GM18499 (cell line): ENCODE data around the gene TRMT112.
"Not testable (repeated sequence)": the region's sequence is repeated elsewhere in the genome, so short reads cannot be mapped to it uniquely, and the experiment has no call there.

Experiments
- ATAC-seq: cut with Tn5 transposase; IDR thresholded peaks from one replicate; pipeline ENCODE4 v1.9.1; 2021; ENCODE audit warnings: moderate number of reproducible peaks; ENCODE audit not compliant: insufficient read depth, unreplicated experiment

TRMT112 gene

DNA sequence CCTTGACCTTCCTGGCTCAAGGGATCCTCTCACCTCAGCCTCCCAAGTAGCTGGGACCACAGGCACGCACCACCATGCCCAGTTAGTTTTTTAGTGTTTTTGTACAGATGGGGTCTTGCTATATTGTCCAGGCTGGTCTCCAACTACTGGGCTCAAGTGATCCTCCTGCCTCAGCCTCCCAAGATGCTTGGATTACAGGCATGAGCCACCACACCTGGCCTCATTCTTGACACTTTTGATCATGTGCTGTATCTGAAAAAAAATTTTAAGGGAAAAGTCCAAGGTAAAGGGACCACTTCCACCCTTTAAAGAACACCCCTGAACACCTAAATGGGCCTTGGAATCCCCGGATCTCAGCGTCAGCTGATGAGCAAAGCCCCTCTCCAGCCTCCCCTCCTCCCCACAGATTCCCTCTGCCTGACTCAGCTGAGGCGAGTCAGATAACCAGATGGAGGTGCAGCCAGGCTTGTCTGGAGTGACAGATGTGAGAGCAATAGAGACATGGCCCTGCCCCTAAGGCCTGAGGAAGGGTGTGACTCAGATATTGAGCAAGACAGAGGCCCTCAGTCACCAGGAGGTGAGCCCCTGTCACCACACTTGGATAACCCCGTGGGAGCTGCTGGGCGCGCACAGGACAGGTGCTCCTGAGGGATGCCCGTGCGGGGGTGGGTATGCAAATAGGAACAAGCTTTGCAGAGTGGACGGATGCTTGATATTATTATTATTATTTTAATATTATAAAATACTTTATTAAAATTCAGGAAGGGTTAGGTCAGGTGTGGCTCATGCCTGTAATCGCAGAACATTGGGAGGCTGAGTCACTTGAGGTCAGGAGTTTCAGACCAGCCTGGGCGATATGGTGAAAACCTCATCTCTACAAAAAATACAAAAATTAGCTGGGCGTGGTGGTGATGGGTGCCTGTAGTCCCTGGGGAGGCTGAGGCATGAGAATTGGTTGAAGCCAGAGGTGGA is 17.7 kb upstream of the TRMT112 start:
- ATAC-seq, result peak; percentile 76

DNA sequence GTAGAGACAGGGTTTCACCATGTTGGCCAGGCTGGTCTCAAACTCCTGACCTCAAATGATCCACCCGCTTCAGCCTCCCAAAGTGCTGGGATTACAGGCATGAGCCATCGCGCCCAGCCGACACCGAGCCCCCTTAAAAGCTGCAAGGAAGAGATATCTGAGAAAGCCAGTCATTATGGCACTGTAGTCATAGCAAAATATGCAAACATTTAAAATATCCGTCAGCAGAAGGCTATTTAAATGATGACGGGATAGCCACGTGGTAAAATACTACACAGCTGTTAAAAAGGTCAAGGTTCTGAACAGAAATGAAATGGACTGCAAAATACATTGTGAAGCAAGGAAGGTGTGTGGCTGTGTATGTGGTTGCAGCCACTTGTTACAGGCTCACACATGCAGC is 16.2 kb upstream of the TRMT112 start:
- ATAC-seq, result no peak

DNA sequence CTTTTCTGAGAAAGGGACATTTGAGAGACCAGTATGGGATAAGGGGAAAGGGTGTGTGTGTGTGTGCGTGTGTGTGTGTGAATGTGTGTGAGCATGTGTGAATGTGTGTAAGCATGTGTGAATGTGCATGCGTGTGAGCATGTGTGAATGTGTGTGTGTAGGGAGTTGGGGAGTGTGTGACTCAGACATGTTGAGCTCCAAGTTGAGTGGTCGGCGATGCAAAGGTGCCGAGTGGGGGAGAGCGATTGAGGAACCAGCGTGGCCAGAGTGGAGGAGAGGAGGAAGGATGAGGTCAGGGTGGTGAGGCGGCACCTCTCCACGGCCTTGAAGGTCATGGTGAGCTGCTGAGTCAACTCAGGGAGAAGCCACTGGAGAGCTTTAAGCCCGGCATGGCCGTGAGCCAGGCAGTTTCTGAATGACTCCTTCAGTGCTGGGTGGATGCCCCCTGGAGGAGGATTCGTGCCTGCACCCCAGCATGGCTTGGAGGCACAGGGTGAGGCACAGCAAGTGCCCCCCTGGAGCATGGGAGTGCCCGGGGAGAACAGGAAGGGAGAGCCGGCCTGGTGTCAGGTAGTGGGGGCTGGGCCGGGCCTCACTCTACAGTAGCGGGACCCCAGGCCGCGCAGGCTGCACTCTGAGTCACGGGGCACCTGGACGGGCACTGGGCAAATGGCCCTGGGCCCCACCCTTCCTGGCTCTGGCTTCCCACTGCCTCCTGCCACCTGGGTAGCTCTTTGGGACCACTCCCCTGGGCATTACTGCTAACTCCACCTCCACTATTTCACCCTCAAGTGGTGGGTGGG is 14.4 kb upstream of the TRMT112 start:
- no peak for ATAC-seq

DNA sequence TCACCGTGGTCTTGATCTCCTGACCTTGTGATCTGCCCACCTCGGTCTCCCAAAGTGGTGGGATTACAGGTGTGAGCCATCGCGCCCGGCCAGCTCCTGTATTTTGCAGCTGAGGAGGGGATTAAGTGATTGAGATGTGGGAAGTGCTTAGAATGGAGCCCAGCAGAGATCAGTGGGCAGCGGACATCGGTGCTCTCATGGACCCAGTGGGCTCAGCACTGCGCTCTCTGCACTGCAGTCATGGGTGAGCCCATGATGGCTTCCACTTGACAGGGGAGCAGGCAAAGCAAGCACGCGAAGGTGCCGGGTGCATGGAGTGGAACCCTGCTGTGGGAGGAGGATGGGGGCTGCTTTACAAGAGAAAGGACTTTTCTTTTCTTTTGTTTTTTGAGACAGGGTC is 13.5 kb upstream of the TRMT112 start:
- no peak for ATAC-seq

DNA sequence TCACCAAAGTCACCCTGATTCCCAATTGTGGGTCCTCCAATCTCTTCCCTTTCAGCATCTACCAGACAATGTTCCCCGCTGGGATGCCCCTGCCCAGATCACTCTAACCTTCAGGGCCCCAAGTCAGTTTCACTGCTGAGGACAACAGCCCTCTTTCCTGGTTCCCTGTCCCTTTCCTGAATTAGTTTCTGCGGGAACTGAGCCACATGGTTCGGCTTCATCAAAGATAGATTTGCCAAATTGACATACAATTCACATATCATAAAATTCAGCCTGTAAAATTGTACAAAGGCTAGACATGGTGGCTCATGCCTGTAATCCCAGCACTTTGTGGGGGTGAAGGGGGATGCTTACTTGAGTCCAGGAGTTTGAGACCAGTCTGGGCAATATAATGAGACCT is 10.6 kb upstream of the TRMT112 start:
- no peak for ATAC-seq

DNA sequence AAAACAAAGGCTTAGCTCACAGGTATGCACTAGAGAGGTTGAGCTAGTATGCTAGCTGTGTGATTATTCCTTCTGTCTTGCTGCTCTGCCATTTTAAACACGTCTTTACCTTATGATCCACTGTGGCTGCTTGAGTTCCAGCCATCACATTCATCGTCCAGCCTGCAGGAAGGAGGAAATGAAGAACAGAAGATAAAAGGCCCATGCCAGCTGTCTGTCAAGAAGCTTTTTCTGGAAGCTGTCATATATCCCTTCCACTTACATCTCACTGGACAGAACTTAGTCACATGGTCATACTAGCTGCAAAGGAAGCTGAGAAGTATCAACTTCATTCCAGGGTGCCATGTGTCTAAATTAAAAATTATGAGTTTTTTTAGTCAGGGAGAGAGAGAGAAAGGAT is 10.0 kb upstream of the TRMT112 start:
- no peak for ATAC-seq

DNA sequence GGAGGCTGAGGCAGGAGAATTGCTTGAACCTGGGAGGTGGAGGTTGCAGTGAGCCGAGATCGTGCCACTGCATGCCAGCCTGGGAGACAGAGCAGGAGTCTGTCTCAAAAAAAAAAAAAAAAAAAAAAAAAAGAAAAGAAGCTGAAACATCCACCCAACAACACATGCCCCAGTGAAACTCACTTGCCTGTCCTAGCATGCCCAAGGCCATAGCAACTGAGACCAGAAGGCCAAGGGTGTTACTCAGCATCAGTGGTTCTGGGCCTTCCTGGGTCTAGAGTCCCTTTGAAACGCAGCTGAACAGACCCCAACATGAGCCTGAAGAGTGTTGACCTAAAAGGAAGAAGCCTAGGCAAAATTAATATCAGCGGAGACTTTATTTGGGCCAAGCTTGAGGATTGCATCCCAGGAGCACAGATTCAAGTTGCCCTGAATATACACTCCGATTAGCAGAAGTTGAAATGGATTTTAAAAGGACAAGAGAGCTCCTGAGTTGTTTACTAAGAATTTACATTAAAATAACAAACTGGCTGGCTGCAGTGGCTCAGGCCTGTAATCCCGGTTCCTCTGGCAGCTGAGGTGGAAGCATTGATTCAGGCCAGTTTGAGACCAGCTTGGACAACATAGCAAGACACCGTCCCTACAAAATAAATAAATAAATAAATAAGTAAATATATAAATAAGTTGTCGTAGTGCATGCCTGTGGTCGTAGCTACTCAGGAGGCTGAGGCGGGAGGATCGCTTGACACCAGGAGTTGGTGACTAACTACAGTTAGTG is 7.5 kb upstream of the TRMT112 start:
- ATAC-seq, result no peak

DNA sequence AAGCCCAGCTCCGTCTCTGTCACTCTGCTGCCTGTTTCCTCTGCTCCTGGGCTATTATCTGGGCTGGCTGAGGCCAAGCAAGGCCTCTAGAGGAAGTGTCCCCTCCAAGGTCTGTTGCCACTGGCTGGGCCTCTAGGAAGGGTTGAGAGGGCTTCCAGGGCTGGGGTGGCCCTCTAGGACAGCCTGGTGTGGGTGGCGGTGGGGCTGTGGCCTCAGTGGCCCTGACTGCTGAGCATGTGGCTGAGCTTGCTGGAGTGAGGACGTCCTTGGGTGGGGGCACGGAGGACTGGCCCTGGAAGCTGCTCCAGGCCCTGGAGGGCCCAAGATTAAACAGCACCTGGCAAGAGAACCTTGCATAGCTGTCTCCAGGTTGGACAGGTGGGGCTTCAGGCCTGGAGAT is 6.6 kb upstream of the TRMT112 start:
- ATAC-seq, result not testable (repeated sequence)

DNA sequence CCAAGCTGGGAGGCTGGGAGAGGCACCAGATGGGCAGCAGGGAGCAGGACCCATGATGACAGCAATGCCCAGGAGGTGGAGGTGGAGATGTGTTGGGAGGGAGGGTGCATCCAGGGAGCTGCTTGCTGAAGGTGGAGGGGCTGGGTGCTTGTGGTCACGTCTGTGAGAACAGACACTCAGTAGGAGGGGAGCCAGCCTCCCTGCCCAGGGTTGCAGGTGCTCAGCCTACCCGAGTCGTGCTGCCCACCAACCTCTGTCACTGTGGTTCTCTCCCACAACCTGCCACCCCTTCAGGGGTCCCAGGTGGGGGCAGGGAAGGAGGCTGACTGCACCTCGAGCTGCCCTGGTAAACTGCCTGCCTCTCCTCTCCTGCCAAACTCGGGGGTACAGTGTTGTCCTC is 6.0 kb upstream of the TRMT112 start:
- ATAC-seq, result no peak

DNA sequence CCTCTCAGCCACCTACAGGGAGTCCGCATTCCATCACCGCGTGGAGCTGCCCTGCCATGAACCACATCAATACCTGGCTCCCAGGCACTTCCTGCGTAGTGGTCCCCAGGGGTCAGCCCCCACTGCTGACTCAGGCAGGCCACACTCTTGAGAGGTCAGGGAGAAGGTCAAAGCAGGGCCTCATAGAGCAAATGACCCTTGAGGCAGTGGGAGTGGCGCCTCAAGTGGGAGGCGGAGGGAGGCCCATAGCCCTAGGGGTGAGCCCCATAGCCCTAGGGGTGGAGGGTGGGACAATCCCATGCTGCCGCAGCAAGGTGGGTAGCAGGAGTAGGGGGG is 5.5 kb upstream of the TRMT112 start:
- ATAC-seq, result no peak

DNA sequence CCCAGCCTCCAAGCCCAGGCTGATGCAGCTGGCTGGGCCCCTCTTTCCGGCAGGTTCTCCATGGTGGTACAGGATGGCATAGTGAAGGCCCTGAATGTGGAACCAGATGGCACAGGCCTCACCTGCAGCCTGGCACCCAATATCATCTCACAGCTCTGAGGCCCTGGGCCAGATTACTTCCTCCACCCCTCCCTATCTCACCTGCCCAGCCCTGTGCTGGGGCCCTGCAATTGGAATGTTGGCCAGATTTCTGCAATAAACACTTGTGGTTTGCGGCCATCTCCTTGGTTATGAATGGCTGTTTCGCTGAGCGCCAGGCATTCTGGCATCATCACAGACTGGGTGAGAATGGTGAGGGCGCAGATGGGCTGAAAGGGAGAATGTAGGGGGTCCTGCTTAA is 4.2 kb upstream of the TRMT112 start:
- no peak for ATAC-seq

DNA sequence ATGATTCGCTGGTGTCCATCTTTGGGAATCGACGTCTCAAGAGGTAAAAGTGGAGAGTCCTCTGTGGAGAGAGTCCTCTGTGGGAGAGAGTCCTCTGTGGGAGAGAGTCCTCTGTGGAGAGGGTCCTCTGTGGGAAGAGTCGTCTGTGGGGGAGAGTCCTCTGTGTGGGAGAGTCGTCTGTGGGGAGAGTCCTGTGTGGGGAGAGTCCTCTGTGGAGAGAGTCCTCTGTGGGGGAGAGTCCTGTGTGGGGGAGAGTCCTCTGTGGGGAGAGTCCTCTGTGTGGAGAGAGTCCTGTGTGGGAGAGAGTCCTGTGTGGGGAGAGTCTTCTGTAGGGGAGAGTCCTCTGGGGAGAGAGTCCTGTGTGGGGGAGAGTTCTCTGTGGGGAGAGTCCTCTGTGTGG is 3.7 kb upstream of the TRMT112 start:
- no peak for ATAC-seq

DNA sequence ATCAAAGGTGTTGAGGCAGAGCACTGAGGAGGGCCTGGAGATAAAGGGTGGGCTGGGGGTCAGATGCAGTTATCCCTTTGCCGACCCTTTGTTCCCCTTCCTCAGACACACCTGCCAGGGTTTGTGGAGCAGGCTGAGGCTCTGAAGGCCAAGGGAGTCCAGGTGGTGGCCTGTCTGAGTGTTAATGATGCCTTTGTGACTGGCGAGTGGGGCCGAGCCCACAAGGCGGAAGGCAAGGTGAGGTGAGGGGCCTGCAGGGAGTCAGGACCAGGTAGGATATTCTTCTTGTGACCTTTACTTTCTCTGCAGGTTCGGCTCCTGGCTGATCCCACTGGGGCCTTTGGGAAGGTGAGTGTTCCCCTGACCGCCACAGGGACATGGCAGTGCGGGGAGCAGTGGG is 3.2 kb upstream of the TRMT112 start:
- ATAC-seq, result no peak

DNA sequence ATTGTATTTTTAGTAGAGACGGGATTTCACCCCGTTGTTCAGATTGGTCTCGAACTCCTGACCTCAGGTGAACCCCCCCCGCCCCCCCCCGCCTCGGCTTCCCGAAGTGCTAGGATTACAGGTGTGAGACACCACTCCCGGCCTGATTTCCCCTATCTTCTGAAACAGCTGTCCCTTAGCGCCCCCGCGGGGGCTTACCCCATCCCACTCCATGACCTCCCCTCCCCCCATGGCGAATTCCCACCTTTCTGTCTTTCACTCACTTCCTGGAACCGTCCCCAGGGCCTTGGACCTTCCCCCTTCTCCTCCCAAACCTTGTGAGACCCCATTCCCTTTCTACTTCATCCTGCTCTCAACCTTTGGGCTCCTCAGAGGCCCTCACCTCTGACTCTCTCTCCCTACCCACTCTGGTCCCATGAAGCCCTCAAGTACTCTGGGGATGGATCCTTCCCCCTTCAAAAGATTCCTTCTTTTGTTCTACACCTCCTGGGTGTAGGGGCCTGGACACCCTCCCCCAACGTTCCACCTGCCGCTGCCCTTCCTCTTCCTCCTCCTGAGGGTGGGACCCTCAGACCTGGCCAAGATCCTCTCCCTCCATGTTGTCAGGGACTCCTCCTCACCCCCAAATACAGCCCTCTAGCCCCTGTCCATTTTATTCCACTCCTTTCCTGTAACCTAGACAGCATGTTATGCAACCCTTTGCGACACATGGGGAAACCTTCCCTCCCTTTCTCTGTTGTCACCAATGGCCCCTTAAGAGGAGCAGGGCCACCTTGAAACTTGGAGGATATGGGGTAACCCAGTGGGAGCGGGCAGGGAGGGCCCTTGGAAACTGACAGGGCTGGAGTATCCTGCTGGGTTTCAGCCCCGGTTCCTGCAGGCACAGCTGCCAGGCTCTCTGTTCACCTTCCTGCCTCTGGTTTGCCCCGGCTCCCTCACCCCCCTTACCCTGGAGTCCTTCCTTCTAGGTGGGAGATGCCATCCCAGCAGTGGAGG is 1.7 kb upstream of the TRMT112 start:
- no peak for ATAC-seq

DNA sequence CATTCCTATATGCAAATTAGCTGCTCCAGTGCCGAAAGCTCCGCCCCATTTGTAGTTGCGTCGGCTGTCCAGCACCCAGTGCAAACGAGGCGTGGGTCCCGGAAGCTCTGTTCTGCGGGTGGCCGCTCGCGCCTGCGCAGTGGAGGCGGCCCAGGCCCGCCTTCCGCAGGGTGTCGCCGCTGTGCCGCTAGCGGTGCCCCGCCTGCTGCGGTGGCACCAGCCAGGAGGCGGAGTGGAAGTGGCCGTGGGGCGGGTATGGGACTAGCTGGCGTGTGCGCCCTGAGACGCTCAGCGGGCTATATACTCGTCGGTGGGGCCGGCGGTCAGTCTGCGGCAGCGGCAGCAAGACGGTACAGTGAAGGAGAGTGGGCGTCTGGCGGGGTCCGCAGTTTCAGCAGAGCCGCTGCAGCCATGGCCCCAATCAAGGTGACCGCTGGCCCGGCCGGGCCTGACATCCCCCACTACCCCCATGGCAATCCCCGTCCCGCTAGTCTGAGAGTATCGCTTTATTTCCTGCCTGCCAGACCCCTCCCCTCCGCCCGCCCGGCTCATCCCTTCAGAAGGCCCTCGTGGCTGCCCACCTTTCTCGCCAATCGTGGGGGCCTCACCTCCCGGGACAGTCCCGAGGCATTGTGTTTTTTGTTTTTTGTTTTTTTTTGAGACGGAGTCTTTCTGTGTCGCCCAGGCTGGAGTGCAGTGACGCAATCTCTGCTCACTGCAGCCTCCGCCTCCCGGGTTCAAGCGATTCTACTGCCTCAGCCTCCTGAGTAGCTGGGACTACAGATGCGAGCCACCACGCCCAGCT is 804 bp upstream of the TRMT112 start, which contains the start of gene PRDX5:
PRDX5 (plus strand) TSS at position 161 of the 805 bp plus-strand sequence; CDS start at position 256, 95 bp downstream.
- peak; percentile 49 for ATAC-seq

DNA sequence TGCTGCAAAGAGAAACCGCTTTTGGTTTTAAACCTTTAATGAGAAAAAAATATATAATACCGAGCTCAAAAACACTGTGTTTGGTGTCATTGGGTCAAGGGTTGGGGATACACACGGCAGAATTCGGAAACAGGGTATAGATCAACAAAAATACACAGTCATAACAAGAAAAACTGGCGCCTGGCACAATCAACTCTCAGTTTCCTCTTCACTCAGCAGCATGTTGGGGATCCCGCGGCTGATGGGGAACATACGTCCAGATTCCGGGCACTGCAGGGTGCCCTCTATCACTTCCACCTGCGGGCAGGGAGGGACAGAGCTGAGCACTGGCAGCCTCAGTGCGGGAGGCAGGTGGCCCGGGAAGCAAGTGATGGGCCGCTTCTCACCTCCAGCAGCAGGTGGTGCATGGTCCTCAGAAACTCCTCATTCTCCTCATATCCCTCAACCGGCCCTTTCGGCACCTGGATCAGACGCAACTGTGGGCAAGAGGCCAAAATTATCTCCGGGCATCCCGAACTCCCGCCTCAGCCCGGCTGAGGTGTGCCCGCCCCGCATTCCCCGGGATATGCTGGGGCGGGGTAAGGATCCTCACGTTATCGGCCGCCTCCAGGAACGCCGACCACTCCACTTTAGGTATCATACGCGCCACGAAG is 561 bp downstream of the TRMT112 start:
- ATAC-seq, result peak; percentile 5

DNA sequence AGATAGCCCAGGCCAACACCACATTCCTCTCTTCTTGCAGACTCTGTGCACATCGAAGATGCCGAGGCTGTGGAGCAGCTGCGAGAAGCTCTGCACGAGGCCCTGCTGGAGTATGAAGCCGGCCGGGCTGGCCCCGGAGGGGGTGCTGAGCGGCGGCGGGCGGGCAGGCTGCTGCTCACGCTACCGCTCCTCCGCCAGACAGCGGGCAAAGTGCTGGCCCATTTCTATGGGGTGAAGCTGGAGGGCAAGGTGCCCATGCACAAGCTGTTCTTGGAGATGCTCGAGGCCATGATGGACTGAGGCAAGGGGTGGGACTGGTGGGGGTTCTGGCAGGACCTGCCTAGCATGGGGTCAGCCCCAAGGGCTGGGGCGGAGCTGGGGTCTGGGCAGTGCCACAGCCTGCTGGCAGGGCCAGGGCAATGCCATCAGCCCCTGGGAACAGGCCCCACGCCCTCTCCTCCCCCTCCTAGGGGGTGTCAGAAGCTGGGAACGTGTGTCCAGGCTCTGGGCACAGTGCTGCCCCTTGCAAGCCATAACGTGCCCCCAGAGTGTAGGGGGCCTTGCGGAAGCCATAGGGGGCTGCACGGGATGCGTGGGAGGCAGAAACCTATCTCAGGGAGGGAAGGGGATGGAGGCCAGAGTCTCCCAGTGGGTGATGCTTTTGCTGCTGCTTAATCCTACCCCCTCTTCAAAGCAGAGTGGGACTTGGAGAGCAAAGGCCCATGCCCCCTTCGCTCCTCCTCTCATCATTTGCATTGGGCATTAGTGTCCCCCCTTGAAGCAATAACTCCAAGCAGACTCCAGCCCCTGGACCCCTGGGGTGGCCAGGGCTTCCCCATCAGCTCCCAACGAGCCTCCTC is 1.5 kb downstream of the TRMT112 start:
- not testable (repeated sequence) for ATAC-seq
